Forelimb muscle (tissue), 1 donor: ENCODE measurements around the gene SLC22A7. TPM values are rescaled to one million over a fixed set of nuclear protein-coding genes. Genes with fewer than 3 reads are reported as not detected.
"Not testable (repeated sequence)": the region's sequence is repeated elsewhere in the genome, so short reads cannot be mapped to it uniquely, and the experiment has no call there.

ENCODE experiments used
- DNase-seq: peaks from one replicate; pipeline ENCODE4 v3.0.0-alpha.2; 2013; ENCODE audit warnings: low read depth
- polyA plus RNA-seq: library from polyadenylated mRNA; unstranded; fragments of 120-200 nt; gene quantifications from one replicate; pipeline ENCODE4 v1.2.1, GENCODE V29; 2013; ENCODE audit not compliant: insufficient read length

The SLC22A7 gene
- polyA plus RNA-seq, 1 donor, result not detected

DNA sequence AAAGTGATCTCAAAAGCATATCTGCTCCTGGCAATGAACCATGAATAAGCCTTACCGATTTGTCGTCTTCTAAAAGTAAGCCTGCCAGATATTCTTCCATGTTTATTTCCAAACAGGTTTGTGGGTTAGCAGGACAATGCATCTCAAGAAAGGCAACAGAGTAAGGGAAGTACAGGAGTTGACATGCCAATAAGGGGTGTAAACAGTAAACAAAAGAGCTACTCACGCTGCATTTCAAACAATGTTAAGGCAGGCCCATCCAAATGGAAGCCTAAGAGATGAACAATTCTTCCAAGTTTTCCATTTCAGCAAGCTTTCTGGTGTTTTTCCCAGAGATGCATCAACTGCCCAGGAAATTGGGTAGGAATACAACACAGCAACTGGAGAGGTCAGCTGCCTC, 38.3 kb downstream of the SLC22A7 start:
- DNase-seq, result no peak

DNA sequence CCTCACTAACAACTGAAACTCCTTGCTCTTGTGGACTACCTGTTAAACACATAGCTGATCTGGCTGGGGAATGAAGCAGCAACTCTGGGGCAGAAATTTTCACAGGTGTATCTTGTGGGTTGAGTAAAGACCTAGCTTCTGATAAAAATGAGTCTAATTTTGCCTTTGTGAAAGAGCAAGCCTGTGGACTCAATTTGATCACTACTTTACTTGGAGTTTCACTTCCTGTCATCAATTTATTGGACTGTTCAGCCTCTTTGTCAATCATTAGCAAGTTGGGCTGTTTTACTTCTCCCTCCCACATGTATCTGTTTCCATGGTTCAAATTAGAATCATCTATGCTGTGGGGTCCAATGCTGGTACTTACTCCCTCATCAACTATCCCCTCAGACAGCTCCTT, 40.2 kb downstream of the SLC22A7 start:
- DNase-seq, result no peak

DNA sequence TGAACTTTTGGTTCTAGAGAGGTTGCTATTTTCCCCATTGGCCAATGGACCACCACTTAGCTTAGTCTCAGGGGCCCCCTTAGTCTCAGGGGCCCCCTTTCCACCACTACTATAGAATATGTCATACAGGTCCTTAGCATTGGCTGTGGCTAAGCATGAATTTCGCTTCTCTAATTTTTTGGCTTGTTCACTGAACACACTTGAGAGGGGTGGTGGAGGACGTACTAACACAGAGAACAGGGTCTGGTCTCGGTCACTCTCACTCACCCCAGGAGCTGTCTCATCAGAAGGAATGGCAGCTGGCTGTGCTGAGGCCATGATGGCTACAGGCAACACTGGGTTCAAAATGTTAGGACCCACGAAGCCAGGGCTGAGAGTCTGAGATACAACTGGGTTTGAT, 41.1 kb downstream of the SLC22A7 start:
- no peak for DNase-seq

DNA sequence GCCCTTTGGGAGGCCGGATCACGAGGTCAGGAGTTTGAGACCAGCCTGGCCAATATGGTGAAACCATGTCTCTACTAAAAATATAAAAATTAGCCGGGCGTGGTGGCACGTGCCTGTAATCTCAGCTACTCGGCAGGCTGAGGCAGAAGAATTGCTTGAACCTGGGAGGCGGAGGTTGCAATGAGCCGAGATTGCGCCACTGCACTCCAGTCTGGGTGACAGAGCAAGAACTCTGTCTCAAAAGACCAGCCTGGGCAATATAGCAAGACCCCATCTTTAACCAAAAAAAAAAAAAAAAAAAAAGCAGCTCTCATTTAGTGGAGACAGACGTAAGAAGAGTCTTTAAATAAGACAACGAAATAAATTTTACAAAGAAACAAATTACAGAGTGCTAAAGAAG, 48.2 kb downstream of the SLC22A7 start:
- DNase-seq, result not testable (repeated sequence)

DNA sequence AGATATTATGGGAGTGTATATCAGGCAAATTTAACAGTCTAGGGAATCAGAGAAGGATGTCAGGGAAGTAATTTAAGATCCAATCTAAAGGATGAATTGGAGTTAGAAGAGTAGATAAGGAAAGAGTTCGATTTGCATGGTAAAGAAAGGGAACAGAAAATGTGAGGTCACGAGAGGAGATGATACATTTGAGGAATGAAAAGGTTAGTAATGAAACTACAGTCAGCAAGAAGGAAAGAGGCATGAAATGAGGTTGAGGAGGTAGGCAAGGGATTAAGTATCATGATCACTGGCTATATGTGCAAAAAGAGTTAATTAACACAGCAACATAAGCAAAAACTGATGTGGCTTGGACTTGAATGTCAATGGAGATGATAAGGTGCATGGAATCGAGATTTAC, 49.0 kb downstream of the SLC22A7 start:
- no peak for DNase-seq

DNA sequence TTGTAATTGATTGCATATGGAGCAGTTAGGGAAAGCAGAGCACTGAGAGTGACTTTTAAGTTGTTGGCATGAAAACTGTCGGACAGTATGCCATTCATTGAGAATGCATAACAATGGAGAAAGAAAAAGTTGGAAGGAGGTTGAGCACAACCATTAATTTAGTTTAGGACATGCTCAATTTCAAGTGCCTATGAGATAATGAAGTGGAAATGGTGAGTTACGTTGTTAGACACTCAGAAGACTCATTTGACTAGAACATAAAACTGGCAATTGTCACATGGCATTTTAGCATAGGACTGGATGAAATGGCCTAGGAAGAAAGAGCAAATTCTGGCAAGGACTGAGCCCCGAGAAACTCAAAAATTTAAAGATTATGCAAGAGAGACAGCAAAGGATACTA, 49.4 kb downstream of the SLC22A7 start:
- no peak for DNase-seq

DNA sequence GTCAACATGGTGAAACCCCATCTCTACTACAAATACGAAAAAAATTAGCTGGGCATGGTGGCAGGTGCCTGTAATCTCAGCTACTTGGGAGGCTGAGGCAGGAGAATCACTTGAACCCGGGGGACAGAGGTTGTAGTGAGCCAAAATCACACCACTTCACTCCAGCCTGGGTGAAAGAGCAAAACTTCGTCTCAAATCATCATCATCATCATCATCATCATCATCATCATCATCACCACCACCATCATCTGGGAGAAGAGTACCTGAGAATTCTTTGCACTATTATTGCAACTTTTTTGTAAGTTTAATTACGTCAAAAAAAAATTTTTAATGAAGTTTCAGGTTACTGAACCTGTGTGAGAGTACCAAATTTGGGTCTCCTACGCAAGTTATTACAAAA, 53.9 kb downstream of the SLC22A7 start:
- DNase-seq, result not testable (repeated sequence)

Other genes starting within 250 kb of the SLC22A7 start
- gene CUL7, start 244.4 kb upstream of the SLC22A7 start, polyA plus RNA-seq, result 44.5 TPM
- 43.9 TPM for gene MRPL2, start 238.8 kb upstream of the SLC22A7 start, polyA plus RNA-seq
- 27.6 TPM for gene KLC4, start 238.6 kb upstream of the SLC22A7 start, polyA plus RNA-seq
- 53.2 TPM for gene PTK7, start 221.9 kb upstream of the SLC22A7 start, polyA plus RNA-seq
- 57.1 TPM for gene SRF, start 127.0 kb upstream of the SLC22A7 start, polyA plus RNA-seq
- 17.8 TPM for gene CUL9, start 116.1 kb upstream of the SLC22A7 start, polyA plus RNA-seq
- 15.2 TPM for gene DNPH1, start 68.8 kb upstream of the SLC22A7 start, polyA plus RNA-seq
- gene TTBK1, start 54.8 kb upstream of the SLC22A7 start, polyA plus RNA-seq, result 0.04 TPM
- 1.7 TPM for gene CRIP3, start 10.6 kb downstream of the SLC22A7 start, polyA plus RNA-seq
- 14.2 TPM for gene ZNF318, start 71.4 kb downstream of the SLC22A7 start, polyA plus RNA-seq
- 14.7 TPM for gene ABCC10, start 129.3 kb downstream of the SLC22A7 start, polyA plus RNA-seq
- 2.8 TPM for gene DLK2, start 157.3 kb downstream of the SLC22A7 start, polyA plus RNA-seq
- gene TJAP1, start 179.3 kb downstream of the SLC22A7 start, polyA plus RNA-seq, result 28.2 TPM
- gene LRRC73, start 212.1 kb downstream of the SLC22A7 start, polyA plus RNA-seq, result 0.16 TPM
- gene YIPF3, start 218.7 kb downstream of the SLC22A7 start, polyA plus RNA-seq, result 80.7 TPM
- 14.3 TPM for gene POLR1C, start 218.8 kb downstream of the SLC22A7 start, polyA plus RNA-seq